Right atrium auricular region (tissue), 2 donors: ENCODE measurements around the gene LPCAT3. TPM values are rescaled to one million over a fixed set of nuclear protein-coding genes. Genes with fewer than 3 reads are reported as not detected.

ENCODE experiments used
- DNase-seq: peaks from one replicate; pipeline ENCODE4 v3.0.0-alpha.2; 2019; ENCODE audit warnings: low spot score
- H3K27ac ChIP-seq, 2 donors: fragments of 200-600 bp; sonication (generic); 1 replicate in 1 of 2; 2 replicates in 1 of 2; pipeline ENCODE4 v1.5.1; 2016 to 2019
- H3K27me3 ChIP-seq, 2 donors: fragments of 200-600 bp; sonication (generic); one replicate each; pipeline versions ENCODE4 v1.5.1 to v1.6.0; 2017 to 2019
- H3K36me3 ChIP-seq: fragments of 200-600 bp; sonication (generic); one replicate; pipeline ENCODE4 v1.5.1; 2016
- H3K4me1 ChIP-seq, 2 donors: fragments of 200-600 bp; sonication (generic); one replicate each; pipeline versions ENCODE4 v1.5.1 to v1.6.0; 2017 to 2019
- H3K4me3 ChIP-seq, 2 donors: fragments of 200-600 bp; sonication (generic); 1 replicate in 1 of 2; 2 replicates in 1 of 2; pipeline ENCODE4 v1.5.1; 2017 to 2019; ENCODE audit warnings: mild to moderate bottlenecking in 1 of 2, moderate library complexity in 1 of 2
- H3K9me3 ChIP-seq, 2 donors: fragments of 200-600 bp; sonication (generic); one replicate each; pipeline ENCODE4 v1.5.1; 2019
- total RNA-seq, 2 donors: library from RNA; depleted of rRNA; stranded (reverse); fragments of >200 nt; gene quantifications; one replicate each; pipeline ENCODE4 v1.1.0, GENCODE V29; 2016
- TF ChIP-seq, protein P1 (sequence below), 2 donors: fragments of 200-600 bp; sonication (generic); IDR thresholded peaks; one replicate each; pipeline ENCODE4 v1.5.1; 2019; ENCODE audit warnings: antibody characterized with exemption in 2 of 2

LPCAT3 gene
- total RNA-seq, result 10 to 100 TPM; 20.0 to 33.3 TPM

GRCh38 chr12:7018350-7019042, at the start of gene LPCAT3:
TSS of gene LPCAT3 (minus strand) at chr12:7018476. CDS start at chr12:7018424, 52 bp downstream.
- Histone ChIP-seq H3K27me3 (no peaks in the 10 kb centered on the region), H3K4me3 (peak within 1 kb of the TSS; percentile 67 to 86), H3K36me3 (no peaks in the 10 kb centered on the region), H3K9me3 (no peaks in the 10 kb centered on the region), H3K4me1 (peaks cover 0 to 24% of the 10 kb centered on the region in 2 donors), H3K27ac (peak within 1 kb of the TSS; percentile 89 to 92)
- TF ChIP-seq, protein P1, sequence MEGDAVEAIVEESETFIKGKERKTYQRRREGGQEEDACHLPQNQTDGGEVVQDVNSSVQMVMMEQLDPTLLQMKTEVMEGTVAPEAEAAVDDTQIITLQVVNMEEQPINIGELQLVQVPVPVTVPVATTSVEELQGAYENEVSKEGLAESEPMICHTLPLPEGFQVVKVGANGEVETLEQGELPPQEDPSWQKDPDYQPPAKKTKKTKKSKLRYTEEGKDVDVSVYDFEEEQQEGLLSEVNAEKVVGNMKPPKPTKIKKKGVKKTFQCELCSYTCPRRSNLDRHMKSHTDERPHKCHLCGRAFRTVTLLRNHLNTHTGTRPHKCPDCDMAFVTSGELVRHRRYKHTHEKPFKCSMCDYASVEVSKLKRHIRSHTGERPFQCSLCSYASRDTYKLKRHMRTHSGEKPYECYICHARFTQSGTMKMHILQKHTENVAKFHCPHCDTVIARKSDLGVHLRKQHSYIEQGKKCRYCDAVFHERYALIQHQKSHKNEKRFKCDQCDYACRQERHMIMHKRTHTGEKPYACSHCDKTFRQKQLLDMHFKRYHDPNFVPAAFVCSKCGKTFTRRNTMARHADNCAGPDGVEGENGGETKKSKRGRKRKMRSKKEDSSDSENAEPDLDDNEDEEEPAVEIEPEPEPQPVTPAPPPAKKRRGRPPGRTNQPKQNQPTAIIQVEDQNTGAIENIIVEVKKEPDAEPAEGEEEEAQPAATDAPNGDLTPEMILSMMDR (IDR thresholded peaks at IDR 0.05), result peak; percentile 91 to 92
- peak; percentile 99 for DNase-seq

GRCh38 chr12:7067096-7067495, 48.8 kb upstream of the LPCAT3 start:
- H3K27me3 ChIP-seq, result no peaks in the 10 kb centered on the region
- no peaks in the 10 kb centered on the region for H3K36me3 ChIP-seq
- no peak for DNase-seq
- H3K27ac ChIP-seq, result no peak overlapping the region
- H3K9me3 ChIP-seq, result no peaks in the 10 kb centered on the region
- H3K4me1 ChIP-seq, result peaks cover 0 to 21% of the 10 kb centered on the region in 2 donors
- TF ChIP-seq, protein P1 (IDR thresholded peaks at IDR 0.05), result no peak
- H3K4me3 ChIP-seq, result no peak overlapping the region

DNA sequence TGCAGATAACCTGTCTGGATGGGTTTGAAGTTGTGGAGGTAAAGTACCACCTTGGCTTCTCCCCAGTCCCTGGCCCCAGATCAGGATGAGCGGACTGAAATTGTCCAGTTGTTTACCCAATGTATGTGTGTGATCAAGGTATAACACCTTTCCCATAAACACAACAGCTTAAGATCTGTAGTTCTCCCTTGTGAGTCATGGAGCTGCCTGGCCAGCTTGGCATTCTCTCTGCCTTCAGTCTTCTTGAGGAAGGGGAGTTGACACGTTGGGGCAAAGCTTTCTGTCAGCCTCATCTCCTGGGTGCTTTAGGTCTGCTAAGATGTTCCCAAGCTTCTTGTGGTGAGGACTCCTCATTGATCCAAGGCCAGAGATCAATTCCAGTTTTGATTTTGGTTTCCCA, 48.3 kb upstream of the LPCAT3 start:
- TF ChIP-seq, protein P1 (IDR thresholded peaks at IDR 0.05), result no peak
- H3K36me3 ChIP-seq, result no peaks in the 10 kb centered on the region
- peaks cover 0 to 24% of the 10 kb centered on the region in 2 donors for H3K4me1 ChIP-seq

GRCh38 chr12:7065073-7065623, 46.9 kb upstream of the LPCAT3 start:
- DNase-seq, result no peak
- TF ChIP-seq, protein P1 (IDR thresholded peaks at IDR 0.05), result no peak
- Histone ChIP-seq H3K4me1 (peaks cover 0 to 27% of the 10 kb centered on the region in 2 donors), H3K27me3 (no peaks in the 10 kb centered on the region), H3K4me3 (no peak overlapping the region), H3K27ac (no peak overlapping the region), H3K9me3 (no peaks in the 10 kb centered on the region), H3K36me3 (no peaks in the 10 kb centered on the region)

More for the DNA sequence above, 48.3 kb upstream of the LPCAT3 start:
- DNase-seq, result no peak
- no peaks in the 10 kb centered on the region for H3K9me3 ChIP-seq
- no peak overlapping the region for H3K4me3 ChIP-seq
- H3K27me3 ChIP-seq, result no peaks in the 10 kb centered on the region
- no peak overlapping the region for H3K27ac ChIP-seq

GRCh38 chr12:7064516-7064915, 46.2 kb upstream of the LPCAT3 start:
- no peak overlapping the region for H3K27ac ChIP-seq
- no peak for DNase-seq
- TF ChIP-seq, protein P1 (IDR thresholded peaks at IDR 0.05), result no peak
- H3K27me3 ChIP-seq, result no peaks in the 10 kb centered on the region
- peaks cover 0 to 29% of the 10 kb centered on the region in 2 donors for H3K4me1 ChIP-seq
- no peak overlapping the region for H3K4me3 ChIP-seq
- H3K36me3 ChIP-seq, result no peaks in the 10 kb centered on the region
- no peaks in the 10 kb centered on the region for H3K9me3 ChIP-seq
